GM21526 (cell line): ENCODE results near the gene WWTR1.
A peak's percentile ranks its signal among the peaks of the same experiment; 100 is the strongest.

Experiments used
- ATAC-seq: cut with Tn5 transposase; IDR thresholded peaks from one replicate; pipeline ENCODE4 v1.9.1; 2021; ENCODE audit warnings: moderate library complexity; ENCODE audit not compliant: unreplicated experiment, low FRiP score

WWTR1 gene

DNA sequence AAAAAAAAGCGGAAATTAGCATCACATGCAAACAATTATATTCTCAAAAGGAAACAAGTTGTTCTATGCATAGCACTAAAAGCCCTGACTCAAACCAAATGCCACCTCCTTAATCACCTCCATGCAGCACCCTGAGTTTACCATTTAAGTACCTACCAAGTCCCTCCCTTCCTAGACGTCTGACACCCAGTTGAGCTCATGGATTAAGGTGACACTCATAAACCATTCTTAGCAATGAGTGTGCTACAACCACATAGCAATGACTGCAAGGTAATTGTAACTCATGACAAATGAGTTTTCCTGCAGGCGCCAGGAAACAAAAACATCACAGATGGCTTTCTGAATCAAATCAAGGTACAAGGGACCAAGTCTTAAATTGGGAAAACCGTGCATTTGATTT is 32.0 kb downstream of the WWTR1 start:
- ATAC-seq = no peak

DNA sequence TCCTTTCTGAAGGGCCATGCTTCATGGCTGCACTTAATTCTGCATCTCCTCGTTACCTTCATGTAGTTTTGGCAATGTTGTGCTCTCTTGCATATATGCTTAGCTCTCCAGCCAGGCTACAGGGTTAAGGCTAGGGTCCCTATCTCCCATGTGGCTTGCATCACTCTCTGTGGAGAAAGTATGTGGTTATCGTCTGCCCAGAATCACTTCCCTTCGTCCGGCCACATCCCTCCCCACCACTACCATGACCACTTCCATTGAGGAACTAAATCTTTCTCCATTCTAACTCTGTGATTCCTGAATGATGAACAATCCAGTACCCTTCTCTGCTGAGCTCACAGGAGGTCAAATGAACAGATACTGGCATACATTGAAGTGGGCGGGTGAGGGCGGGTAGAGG is 34.0 kb downstream of the WWTR1 start:
- no peak for ATAC-seq

DNA sequence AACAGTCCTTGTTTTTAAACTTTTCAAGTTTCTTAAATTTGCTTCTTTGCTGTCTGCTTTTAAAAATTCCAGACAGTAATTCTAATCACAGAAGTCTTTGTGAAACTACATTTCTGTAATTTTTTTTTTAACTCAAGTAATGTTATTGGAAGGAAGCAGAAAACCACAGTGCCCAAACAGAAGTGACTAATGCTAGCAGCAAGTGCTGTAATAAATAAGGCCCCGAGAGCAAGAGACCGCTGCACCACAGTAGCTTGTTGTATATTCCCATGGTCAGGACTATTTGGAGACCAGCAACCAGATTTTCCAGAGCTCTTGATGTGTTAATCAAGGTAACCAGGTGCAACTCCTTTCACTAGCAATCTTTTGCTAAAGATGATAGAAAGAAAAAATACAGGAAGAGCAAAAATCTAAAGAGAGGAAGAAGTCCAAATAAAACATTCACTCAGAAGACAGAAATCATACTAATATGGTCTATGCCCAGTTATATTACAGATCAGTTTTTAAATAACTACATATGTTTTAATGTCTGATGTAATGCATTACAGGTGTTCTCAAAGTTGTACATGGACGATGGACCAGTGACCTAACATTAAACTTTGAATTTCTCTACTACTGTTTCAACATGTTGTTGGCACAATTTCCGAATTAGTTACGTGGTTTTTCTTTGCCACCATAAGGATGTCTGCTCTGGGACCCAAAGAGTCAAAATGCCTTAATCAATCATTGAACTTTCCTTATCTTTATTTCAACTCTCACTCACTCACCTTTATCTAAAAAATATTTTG is 36.4 kb downstream of the WWTR1 start:
- peak; percentile 80 for ATAC-seq

DNA sequence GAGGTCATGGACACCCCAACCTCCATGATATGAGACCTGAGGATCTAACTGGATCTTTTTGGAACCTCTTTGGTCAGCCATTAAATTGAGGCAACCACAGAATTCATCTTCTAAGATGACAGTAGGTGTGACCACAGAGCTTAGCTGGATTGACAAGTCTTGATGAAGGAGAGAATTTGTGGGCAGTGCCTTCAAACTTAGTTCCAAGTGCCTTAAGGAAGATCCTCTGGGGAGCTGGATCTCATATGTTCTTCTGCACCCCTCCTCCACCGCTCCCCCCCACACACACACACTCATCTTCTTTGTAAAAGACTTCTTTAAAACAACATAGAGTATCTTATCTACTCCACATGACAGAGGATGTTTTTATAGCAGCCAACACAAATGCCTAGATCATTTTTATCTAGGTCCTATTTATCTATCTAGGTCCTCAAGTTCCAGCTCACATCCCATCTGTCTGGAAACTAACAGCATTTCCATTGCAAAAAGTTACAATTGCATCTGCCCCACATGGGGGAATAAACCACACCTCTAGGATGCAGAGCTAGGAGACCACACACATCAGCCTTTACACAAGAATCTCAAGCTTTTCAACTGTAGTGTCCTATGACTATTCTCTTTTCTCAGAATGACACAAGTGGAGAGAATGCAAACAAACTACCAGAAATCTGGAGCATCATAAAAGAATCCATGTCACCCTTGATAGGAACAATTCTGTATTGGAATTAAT is 37.4 kb downstream of the WWTR1 start:
- ATAC-seq = peak; percentile 51

DNA sequence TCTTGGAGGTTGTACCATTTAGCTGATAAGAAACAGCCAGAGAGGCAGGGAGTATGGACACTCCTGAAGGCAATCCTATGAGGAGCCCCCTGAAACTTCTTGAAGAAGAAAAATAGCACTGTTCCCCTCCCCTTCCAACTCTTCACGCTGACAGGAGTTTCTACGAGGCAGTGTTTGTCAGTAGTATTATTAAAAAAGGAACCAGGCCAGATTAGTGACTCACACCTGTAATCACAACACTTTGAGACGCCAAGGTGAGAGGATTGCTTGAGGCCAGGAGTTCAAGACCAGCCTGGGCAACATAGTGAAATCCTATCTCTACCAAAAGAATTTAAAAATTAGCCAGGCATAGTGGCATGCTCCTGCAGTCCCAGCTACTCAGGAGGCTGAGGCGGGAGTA is 38.7 kb downstream of the WWTR1 start:
- no peak for ATAC-seq

DNA sequence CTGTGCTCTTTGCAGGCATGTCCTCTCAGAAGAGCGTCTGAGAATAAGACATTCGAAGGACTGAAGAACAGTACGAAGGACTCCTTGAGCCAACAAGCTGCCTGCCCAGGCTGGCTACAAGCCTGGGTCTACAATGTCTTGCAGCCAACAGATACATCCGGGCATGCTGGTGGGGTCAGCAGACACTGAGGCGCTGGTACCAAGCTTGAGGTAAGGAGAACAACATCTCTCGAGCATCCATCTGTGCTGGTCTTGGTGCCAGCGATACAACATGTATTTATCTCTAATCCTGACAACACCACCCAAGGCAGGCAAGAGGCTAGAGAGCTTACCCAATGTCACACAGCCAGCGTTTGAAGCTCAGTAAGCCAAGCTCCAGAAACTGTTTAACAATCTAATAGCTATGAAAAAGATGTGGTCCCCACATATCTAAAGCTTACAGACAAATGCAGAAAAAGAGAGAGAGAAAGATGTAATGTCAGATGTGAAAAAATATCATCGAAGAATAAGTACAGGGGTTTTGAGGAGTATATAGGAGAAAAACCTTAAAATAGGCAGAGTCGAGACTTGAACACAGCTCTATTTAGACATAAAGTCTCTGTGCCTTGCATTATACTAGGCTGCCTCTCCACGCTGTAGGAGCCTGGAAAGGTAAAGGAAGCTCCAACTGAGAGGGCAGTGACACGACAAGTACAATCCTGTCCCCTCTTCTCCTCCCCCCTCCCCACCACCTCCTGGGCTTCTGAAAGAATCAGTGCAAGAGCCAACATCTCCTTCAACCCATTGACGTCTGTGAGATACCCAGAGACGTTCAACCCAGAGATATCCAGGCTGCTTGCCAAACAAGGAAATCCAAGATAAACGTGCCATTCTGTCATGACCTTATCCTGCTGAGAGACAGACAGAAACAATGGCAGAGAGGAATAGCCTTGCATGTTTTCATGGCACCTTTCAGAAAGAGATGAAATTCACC is 39.4 kb downstream of the WWTR1 start:
- ATAC-seq = no peak

DNA sequence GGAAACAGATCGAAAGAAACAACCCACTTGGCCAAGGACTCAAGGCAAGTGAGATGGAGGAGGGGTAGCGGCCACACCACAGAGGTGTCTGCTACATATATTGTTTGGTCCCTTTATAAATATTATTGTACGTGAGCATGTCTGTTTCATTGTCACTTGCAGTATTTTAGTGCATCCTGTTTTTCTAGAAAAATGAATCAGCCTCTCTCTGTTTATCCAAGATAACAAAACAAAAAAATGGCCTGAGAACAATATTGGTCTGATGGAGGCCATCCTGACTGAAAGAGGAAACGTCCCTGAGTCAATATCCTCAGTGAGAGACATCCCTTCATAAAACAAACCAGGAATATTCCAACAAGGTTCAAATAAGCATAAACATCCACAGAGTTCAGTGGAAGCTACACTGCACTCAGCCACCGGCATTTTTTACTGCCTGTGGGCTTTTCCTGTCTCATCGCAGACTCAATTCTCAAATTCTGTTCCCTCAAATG is 42.0 kb downstream of the WWTR1 start:
- ATAC-seq = no peak

DNA sequence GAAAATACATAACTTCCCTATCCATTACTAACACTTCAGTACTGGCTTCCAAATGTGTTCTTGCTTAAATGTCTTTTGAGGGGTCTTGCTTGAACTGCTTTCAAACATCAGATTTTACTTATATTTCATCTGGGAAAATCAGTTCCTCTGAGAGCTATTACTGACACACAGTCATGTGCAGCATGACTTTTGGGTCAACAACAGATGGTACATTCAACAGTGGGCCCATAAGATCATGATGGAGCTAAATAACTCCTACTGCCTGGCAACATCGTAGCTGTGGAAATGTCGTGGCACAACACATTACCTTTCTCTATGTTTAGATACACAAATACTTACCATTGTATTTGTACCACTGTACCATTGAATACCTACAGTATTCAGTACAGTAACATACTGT is 43.8 kb downstream of the WWTR1 start:
- ATAC-seq = no peak

DNA sequence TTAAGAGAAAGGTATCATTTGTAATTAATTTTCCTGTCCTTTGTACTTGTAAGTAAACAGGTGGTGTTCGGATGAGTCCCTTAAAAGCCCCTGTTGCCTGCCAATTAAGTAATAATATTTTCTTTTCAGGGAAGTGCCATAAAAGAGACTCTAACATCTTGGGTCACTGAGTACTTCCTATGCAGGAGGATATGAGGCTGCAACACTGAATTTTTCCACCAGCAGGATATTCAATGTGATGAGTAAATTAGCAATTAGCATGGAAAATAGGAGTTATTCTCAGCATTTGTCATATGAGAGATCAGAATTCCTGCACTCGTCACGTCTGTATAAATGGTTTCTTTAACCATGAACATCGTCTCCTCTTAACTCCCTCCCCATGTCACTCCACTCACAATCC is 45.4 kb downstream of the WWTR1 start:
- ATAC-seq = no peak

DNA sequence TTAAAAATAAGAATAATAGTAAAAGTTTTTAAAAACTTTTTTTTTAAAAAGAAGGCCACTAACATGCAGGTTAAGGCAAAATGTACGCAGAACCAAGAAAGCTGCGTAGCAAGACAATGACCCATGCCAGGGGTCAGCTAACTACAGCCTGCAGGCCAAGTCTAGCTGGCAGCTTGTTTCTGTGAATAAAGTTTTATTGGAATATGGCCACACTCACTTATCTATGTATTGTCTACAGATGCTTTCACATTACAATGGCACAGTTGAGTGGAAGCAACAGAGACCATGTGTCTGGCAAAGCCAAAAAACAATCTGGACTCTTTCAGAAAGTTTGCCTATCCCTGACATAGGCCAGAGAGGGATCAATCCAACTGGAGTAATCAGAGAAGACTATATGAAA is 46.7 kb downstream of the WWTR1 start:
- no peak for ATAC-seq

DNA sequence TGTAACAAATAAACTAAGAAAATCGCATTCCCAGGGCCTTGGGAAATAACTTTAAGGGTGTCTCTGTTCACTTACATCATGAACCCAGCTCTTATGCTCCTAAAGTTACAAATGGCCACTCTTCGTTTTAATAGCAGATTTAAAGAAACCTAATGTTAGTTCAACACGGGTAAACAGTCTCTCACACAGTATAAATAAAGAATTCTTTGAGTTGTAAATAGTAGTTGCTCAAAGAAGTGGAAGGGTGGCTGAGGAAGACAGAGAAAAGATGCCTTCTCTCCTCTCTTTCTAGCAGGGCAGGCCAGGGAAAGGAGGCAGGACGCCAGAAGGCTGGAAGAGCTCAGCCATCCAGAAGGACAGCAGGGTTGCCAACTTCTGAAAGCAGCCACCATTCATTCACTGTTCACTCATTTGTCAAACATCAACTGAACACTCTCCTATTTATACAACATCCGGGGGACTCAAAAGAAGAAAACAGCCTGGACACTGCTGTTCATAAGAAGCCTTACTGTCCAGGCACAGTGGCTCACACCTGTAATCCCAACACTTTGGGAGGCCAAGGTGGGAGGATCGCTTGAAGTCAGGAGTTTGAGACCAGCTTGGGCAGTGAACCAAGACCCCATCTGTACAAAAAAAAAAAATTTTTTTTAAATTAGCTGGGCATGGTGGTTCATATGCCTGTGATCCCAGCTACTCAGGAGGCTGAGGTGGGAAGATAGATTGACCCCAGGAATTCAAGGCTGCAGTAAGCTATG is 47.3 kb downstream of the WWTR1 start:
- no peak for ATAC-seq

DNA sequence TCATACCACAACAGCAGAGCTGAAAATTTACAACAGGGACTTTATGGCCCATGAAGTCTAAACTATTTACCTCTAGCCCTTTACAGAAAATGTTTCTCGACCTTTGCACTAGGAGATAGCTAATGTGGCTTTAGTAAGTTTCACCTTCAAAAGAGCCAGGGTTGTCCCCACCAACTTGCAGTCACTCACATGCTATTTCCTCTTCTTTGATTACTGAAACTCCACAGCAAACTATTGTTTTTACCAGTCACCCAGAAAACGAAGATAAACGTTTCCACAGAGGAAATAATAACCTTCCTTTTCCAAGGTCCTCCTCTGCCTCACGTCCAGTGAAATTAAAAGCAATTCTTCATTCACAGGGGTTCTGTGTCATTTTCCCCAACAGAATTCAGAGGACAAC is 48.2 kb downstream of the WWTR1 start:
- ATAC-seq = peak; percentile 87

DNA sequence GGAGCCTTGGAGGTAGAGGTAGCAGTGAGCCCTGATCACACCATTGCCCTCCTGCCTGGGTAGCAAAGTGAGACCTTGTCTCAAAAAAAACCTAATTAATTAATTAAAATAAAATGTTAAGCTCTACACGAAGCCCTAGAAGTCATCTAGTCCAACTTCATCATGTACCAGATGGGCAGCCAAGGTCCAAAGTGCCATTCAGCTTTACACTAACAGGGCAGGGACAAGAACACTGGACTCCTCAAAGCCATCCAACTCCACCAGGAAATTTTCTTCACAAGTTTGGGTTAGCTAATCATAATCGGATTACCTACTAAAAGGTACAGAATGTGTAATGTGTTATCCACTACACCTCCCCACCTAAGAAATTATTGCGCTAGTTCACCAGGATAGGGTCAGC is 48.8 kb downstream of the WWTR1 start:
- ATAC-seq = no peak

DNA sequence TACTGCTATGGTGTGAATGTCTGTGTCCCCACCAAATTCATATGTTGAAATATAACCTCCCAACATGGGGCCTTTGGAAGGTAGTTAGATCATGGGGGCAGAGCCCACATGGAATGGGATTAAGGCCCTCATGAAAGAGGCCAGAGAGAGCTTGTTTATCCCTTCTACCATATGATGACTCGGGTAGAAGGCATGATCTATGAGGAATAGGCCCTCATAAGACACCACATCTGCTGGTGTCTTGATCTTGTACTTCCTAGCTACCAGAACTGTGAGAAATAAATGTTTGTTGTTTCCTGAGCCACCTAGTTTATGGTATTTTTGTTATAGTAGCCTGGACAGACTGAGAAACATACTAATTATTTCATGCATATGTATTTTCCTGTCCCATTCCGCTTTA is 51.9 kb downstream of the WWTR1 start:
- ATAC-seq = no peak

DNA sequence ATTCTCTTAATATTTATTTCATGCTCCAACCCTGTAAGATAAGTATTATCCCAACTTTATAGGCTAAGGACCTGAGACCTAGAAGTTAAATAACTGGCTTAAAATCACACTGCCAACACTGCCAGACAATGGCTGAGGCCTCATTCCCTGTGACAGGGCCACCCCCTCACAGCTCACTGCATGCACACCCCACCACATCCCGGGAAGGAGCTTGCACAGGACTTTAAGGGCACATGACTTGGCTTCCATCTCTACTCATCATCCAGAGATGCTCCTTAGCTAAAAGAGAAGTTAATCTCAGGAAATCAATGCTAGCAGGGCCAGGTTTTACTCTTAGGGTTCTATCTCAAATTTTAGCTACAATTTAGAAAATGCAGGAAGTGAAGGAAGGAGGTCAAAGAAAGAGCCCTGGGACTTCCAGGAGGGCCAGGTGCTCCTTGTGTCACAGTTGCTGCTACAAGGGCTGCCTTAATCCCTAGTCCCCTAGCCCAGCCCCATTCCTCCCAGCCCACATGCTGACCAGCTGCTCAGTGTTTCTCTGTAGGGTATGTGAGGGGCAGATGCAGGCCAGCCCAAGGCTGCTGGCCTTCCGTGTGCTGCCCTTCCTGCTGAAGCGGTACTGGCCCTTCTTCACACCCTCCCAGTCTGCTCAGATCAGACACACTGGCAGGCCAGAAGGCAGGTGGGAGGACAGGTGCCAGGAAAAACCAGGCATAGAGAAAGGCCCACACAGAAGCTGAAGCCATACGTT is 53.5 kb downstream of the WWTR1 start:
- no peak for ATAC-seq

DNA sequence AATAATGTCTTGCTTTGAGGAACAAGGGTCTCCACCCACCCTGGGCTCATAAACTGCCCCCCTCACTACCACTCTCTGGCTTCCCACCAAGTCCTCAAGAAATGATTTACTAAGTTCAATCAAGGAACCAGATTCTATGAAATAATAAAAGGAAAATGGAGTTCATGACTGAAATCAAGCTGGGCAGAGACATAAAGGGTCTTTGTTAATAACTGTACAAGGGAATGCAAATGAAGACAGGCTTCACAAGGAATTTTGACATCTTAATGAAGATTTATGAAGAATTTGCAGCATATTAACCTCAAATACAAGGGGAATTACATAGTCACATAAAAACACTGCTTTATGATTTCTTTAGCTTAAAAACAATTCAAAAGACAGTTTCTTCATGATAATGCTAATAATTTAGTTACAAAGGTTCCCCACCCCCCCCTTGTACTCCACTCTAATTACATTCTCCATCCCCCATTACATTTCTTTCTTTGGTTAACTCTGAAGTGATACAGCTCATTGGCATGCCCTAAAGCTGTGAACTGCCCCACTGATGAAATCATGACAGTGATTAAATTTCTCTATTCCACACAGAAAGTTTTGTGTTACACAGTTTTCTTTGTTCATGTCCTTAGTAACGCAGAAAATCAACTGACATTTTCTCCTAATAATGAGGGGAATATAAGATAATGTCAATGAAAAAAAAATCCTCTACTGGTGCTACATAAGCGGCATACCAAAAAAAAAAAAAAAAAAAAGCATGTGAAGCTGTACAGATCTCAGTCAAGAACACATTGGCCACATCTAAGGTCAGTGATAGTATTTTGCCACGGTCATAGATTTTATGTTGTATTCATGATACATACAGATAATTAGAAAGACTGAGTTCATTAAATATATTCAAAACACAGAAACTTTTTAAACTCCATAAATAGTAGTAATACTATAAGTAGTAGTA is 54.4 kb downstream of the WWTR1 start:
- ATAC-seq = no peak

DNA sequence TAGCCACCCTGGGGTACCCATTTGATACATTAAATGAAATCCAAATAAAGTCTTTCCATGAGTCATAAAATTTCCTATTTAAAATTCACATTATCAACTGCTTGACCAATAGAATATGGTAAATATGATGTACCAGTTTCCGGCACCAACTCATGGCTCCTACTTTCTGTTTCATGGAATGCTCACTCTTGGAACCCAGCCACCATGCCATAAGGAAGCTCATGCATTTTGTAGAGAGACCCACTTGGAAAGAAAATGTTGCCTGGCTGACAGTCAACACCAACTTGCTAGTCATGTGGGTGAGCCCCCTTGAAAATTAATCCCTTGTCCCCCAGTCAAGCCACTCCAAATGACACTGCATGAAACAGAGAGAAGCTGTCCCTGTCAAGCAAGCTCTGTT is 57.2 kb downstream of the WWTR1 start:
- ATAC-seq = no peak

DNA sequence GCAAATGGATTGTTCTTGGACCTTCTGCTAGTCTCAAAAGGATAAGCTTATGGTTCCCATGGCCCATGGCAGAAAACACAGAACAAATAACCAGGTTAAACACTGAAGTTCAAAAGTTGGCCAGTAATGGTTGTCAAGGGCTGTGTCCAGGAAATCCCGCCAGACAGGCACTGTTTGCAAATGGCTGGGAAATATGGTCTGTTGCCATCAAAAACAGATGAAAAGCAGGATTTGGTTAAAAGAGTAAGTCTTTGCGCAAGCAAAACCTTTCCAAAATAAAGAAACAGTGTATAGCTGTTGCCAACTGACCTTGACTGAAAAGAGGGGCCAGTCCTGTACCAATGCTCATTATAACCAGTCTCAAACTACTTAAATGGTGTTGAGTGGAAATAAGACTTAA is 58.6 kb downstream of the WWTR1 start:
- no peak for ATAC-seq
